Kidney glomerular epithelial cell (primary cell): ENCODE data around the gene LIX1L.
A peak's percentile ranks its signal among the peaks of the same experiment; 100 is the strongest.

ENCODE experiments used
- DNase-seq: peaks from one replicate; lab custom pipeline; 2025; lab: John Stamatoyannopoulos, UW

The LIX1L gene

DNA sequence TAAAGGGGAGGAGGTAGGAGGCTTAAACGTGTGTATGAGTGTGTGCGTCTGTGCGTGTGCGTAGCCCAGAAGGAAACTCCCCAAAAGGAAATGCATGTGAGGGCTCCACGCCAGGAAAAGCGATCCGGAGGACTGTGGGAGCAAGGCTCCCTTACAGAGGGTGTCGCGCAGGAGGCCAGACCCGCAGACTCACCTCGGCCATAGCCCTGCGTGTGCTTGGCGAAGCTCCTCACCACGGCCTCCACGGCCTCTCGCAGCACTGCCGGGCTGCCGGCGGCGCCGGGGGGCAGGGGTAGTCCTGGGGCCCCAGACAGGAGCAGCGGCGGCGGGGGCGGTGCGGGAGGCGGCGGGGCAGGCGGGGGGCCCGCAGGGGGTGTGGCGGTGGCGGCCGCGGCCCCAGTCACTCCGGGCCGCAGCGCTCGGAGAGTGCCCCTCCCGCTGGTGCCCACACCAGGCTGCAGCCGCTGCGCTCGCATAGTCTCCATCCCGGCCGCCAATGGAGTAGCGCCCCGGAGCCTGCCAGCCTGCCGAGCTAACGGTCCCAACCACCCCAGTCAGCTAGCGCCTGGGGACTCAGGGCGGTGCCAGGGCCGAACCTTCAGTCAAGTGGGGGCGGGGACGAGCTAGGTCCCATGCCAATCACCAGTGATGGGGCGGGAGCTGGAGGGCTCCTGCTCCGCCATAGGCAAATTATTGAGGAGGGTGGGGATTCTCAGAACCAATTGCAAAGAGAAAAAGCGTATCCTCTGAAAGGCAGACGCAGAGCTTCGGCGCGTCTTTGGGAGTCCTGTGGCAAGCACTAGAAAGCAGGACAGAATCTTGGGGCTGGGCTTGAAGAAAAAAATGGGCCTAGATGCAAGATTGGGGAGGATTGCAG lies at the start of gene LIX1L:
TSS of gene LIX1L (minus strand) at position 575 of the 877 bp plus-strand sequence. CDS start at position 485, 90 bp downstream.
- peak; percentile 94 for DNase-seq

DNA sequence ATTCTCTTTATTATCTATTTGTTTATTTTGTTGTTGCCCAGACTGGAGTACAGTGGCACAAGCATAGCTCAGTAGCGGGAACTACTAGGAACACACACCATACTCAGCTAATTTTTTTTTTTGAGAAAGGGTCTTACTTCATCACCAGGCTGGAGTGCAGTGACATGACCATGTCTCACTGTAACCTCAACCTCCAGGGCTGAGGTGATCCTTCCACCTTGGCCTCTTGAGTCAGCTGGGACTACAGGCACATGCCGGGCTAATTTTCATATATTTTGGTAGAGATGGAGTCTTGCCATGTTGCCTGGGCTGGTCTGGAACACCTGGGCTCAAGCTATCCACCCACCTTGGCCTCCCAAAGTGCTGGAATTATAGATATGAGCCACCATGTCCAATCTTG lies 43.9 kb upstream of the LIX1L start:
- DNase-seq = no peak

DNA sequence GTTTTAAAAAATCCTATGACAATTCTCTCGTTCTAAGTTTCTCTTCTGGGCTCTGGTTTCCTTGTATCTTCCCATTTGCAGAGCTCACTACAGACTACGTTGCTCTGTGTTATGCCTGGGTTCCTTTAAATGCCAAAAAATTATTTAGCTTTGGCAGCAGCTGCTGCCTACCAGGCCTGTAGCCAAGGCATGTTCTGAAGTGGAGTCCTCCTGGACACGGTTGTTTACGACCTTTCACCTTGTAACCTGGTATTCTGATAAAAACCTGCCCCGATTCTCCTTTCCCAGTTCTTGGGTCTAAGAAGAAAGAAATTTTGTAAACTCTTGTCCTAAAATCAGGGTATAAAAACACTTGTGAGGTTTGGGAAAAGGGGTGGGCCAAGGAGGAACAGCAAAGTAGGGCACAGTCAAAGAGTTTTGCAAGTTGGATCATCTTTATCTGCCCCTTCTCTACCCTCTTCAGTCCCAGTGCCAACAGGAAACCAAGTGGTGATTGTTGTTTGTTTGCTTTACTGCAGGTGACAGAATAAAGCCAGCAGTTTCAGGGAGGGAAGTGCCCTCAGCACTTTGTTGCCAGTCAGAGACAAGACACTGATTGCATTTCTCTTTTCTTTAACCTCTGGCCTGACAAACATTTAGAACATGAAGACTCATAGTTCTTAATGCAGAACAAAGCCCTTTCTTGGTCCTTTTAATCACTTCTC lies 41.7 kb upstream of the LIX1L start:
- no peak for DNase-seq

DNA sequence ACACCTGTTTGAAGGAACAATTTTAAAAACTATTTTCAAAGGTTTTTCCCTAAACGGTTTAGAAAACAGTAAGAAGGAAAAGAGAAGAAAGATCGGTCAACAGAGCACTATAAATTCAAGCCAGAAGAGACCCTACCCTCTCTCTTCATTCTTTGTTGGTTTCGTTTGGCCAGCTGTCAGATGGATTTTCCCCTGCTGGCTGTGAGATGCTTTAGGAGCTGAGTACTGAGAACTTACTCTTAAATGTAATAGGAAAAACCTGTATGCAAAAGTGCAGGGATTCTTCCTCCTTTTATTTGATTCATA lies 39.9 kb upstream of the LIX1L start:
- DNase-seq = no peak

DNA sequence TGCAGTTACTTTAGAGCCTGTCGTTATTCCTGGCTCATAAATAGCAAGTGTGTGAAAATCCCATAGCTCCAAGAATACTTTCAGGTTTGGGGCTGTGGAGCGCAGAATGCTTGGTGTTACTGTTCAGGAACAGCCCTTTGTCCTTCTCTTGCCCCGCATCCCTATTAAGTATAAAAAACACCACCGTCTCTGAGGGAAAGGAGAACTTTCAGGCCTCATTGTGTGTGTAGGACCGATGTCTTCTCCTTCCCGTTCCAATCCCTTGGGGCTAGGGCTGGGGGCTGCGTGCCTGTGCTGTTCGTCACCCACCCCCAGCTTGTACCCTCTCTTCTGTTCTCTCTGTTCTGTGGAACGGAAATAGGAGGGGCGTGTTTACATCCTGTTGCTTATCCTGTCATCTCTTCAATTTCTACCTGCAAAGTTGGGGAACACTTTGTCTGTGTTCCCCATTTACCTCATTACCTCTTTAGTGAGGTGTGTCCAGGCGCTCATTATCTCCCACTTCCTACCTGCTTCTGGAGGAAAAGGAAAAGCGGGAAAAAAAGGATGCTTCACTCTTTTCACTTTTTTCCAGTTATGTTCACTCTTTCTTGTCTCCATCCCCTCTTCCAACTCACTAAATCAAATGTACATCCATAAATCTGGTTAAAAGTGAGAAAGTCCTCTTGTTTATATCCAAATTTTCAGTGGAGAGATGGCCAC lies 39.4 kb upstream of the LIX1L start:
- no peak for DNase-seq

DNA sequence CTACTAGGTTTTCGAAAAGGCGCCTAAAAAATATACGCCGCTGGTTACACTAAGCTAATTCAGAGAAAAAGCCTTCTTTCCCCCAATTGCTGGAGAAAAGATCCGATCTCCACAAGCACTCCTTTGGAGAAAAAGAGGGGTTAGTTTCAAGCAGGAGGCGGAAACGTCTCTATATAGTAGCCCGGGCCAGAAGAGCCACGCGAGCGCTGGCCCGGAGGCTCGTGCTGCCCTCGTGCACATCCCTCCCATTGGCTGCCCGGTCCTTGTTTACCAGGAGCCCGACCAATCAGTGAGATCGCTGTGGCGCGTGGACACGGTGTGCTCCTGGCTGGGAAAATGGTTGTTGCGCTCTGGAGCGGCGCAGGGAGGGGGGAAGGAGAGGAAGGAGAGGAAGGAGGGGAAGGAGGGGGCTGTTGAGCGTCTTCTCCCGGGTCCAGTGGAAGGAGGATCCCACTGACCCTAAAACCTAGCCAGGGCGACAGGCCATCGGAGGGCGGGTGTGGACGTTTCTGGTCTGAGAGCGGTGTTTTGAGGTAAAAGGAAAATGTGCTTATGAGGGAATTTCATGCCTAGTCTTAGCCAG lies 38.7 kb upstream of the LIX1L start, which contains the start of gene TXNIP:
TSS of gene TXNIP (minus strand) at position 147 of the 583 bp plus-strand sequence. CDS start 313 bp downstream, outside the sequence.
- DNase-seq = peak; percentile 97

DNA sequence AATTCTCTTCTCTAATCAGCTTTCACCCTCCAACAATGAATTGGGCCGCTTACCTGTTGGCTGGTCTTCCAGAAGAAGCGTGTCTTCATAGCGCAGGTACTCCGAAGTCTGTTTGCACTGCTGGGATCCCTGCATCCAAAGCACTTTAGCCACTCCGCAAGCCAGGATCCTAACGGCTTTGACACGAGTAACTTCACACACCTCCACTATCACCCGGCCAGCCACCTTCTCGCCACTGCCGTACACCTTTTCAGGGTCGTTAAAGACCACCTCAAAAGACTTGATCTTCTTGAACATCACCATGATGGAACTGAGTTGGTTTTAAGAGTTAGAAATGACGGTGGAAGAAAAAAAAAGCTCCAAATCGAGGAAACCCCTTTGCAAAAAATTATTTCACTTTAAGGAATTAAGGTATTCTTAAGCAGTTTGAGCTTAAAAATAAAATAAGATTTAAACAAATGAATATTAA lies 38.2 kb upstream of the LIX1L start:
- peak; percentile 35 for DNase-seq

DNA sequence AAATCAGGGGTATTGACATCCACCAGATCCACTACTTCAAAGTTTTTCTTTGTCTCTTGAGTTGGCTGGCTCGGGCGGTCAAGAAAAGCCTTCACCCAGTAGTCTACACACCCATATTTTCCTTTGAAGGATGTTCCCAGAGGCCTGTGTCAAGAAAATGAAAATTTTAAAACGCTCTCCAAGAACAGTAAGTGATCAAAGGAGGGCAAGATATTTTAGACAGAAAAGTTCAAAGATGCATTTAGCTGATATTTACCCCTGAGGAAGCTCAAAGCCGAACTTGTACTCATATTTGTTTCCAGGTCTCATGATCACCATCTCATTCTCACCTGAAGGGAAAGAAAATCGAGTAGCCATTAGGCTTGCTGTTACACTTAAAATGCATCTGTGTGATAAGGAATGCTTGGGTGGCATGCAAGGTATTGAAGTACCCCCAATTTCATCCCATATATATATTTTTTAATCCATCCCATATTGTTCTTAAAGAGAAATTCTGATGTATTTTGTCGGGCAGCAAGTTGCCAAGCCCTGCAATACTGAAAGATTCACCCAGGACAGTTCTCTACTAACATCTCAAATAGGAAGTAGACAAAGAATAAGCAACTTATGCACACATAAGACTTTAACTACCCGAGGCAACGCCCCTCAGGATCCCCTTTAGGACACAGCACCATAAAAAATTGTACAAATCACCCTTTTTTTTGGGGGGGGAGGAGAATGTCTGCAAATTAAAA lies 37.5 kb upstream of the LIX1L start:
- no peak for DNase-seq

DNA sequence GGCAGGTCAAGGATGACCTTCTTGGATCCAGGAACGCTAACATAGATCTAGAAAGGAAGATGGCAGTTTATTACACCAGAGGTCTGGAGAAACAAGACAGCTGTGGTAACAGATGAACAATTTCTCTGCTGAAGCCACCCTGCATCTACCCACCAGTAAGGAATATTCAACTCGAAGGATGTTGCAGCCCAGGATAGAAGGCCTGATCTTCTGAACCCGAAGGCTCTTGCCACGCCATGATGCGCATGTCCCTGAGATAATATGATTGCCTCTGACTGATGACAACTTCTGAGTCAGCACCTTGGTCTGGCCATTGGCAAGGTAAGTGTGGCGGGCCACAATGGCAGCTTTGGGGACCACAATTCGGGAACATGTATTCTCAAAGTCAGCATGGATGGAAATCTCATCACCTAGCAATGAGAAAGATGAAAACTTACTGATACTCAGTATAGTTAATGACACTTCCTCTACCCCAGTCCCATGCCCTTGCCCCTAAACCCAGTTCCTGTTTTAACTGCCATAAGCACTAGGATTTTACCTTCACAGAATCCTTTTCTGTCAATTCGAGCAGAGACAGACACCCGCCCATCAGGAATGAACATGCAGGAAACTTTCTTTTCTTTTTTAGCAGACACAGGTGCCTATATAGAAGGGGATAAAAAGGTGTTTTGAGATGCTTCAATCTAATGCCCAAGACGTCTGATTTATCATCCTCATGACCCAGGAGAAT lies 36.7 kb upstream of the LIX1L start:
- DNase-seq = no peak

DNA sequence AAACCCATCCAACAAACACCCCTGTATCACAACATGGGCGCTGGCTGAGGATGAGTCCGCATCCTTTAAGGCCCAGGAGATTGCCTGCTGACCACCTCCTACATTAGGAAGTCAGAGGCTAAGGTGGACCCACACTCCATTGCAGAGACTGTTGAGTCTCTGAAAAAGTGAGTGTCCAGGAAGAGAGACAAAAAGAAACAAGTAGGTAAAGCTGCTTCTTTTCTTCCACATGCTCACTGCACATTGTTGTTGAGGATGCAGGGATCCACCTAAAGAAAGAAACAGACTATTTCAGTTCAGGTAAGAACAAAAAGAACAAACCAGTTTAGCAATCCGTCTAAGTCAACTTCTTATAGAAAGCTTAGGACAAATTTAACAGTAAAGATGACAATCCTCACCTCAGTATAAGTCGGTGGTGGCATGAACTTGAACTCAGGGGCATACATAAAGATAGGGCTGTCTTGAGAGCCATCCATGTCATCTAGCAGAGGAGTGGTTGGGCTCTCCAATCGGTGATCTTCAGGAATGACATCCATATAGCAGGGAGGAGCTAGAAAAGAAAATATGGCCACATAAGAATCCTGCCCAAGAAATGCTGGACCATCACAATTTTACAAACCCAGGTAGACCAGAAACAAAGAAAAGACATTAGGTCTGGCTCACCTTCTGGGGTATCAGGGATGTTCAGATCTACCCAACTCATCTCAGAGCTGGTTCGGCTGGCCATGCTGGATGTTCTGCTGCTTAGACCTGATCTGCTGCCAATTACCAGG lies 36.0 kb upstream of the LIX1L start:
- DNase-seq = no peak

DNA sequence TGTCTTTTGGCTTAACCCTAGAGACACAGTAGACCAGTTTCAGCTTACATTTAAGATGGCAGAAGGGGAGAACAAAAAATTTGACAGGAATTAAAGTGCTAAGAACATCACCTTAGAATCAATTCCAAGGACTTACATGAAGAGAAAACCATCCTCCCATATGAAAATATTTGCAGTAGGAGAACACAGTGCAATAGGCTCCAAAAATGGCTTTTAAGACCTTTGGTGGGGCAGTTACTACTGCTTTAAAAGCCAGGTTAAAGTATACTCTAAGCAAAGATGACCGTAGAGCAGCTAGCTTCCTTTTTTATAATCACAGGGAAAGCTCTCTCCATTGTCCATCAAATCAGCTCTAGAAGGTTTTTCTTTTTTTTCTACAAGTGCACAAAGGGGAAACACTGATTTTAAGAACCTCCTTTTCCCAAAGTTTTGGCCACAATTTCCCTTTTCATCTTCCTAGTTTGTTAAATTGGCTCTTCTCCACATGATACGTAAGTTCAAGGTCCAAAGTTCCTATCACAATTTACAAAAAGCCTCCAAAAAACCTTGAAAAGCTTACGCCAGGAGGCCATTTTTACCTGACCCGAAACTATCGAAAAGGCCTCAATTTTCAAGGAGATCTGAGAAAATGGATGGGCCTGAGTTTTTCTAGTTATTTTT lies 35.3 kb upstream of the LIX1L start:
- DNase-seq = no peak

DNA sequence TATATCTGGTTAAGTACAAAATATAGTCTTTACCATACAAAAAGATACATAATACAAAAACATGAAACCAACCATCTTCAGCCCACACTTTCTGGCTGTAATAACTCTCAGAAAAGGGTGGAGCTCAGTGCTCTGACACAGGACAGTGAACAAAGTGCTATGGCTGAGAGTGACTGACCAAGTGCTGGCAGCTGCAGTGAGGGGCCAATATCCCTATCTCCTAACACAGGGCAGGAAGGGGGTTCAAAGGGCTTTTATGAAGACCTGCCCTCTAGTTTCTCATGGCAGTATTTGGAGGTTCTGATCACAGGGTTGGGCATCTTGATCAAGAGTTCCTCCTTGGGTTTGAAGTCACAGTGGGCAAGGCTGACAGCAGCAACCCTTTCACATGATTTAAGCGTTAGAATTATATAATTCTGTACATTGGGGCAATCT lies 34.7 kb upstream of the LIX1L start:
- DNase-seq = no peak

DNA sequence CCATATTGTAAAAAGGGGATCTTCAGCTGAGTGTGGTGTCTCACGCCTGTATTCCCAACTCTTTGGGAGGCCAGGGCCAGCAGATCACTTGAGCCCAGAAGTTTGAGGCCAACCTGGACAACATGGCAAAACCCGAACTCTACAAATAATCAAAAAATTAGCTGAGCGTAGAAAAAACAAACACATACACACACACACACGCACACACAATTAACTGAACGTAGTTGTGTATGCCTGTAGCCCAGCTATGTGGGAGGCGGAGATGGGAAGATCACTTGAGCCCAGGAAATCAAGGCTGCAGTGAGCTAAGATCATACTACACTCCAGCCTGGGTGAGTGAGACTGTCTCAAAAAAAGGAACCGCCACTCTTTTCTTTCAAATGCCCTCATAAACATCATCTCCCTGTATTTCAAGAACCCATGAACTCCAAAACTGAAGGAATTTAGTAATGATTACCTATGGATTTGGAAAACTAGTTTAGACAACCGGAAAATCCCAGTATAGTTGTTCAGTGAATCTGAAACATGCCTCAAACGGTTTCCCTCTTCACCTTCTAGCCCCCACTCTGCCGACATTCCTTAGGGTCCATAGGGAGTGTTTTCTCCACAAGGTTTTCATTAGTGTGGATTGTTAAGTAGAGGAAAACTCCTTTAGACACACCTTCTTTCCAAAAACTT lies 34.1 kb upstream of the LIX1L start:
- no peak for DNase-seq

DNA sequence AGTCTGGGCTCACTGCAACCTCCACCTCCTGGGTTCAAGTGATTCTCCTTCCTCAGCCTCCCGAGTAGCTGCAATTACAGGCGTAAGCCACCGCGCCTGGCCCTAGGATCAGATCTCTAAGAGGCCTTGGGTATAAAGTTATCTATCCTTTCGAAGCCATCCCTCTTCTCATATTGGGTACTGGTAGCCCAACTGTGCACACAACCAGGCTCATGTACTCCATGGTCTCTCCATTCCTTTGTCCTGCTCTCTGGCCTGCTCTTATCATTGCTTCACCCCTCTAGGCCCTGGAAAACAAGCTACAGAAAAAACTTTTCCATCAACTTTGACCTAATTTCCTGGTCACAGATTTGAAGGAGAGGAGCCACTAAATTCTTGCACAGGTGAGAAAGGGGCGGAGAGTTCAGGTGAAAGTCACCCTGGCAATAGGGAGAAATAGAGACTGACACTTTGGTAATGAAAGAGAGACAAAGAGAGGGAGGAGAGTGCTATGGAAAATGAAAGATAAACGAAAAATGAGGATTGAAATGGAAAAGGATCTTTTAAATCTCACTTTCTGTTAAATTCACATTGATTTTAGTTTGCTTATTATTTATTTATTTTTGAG lies 32.5 kb upstream of the LIX1L start:
- no peak for DNase-seq

DNA sequence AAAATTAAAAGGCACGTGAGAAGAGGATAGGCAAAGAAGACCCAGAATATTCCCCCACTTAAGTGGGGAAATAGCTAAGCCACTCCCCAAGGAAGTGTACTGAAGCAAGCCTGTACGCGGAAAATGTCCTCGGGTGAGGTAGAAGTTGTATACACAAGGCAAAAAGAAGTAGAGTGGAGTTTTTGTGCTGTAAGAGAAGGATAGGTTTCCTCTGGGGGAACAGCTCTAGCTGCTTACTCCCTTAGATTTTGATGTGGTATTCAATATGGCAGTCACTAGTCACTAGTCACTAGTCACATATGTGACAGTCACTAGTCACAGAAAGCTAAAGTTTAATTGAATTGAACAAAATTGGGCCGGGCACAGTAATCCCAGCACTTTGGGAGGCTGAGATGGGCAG lies 31.0 kb upstream of the LIX1L start:
- no peak for DNase-seq

DNA sequence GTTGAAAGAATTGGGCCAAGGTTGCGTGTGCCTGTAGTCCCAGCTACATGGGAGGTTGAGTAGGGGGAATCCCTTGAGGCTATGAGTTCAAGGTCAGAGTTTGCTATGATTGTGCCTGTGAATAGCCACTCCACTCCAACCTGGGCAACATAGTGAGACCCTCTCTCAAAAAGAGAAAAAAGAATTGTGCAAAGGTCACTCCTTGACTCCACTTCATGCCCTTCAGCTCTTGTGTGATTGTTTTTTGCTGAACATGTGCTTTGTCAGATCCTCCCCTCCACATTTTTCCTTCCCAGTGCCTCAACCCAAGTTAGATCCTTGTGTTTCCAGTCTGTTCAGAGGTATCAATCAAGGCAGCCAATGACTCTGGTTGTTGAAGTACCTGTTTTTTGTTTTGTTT lies 30.1 kb upstream of the LIX1L start:
- DNase-seq = no peak

DNA sequence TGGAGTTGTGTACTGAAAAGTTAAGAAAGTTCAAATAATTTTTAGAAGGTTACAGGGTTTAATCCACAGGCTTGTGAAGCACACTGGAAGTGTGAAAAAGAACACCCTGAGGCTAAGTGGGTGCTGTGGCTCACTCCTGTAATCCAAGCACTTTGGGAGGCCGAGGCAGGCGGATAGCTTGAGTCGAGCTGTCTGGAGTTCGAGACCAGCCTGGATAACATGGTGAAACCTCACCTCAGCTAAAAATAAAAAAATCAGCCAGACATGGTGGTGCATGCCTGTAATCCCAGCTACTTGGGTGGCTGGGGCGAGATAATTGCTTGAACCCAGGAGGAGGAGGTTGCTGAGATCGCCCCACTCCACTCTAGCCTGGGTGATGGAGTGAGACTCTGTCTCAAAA lies 28.7 kb upstream of the LIX1L start:
- no peak for DNase-seq
